NCI-H1417 treated with DMSO at 0.1 percent for 48 hours (cell line): ENCODE measurements around the gene NKX3-2.
A peak's percentile ranks its signal among the peaks of the same experiment; 100 is the strongest.
"Not testable (repeated sequence)": the region's sequence is repeated elsewhere in the genome, so short reads cannot be mapped to it uniquely, and the experiment has no call there.

Experiments
- DNase-seq: peaks from one replicate; lab custom pipeline; 2025; lab: John Stamatoyannopoulos, UW

The NKX3-2 gene

DNA sequence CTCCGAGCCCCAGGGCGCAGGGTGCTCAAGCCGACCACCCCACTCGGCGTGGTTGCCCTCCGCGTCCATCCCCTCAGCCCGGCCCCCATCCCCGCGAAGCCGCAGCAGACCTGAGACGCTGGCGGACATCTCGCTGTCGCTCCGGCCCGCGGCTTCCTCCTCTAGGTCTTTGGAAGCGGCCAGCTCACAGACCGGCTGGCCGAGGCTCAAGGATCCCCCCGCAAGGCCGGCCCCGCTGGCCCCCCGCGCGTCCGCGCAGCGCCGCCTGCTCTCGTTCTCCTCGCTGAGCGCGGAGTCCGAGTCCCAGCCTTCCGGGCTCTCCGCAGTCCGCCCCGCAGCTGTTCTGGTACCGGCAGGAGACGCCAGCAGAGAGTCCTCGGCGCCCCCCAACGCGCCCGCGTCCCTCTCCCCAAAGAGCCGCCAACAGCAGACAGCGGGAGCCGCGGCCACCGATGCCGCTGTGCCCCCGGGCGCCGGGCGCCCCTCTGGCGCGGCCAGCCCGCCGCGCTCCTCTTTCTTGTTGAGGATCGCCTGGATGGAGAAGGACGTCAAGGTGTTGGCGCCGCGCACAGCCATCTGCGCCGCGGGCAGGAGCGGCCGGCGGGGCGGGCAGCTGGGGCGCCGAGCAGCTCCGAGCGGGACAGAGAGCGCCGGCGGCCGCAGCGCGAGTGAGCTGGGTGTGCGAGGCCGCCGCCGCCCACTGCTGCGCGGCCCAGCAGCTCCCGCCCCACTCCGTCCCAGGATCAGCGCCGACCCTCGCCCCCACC is at the start of gene NKX3-2:
Gene NKX3-2 (minus strand): TSS at position 670 of the 767 bp plus-strand sequence. CDS start 94 bp downstream, at position 576.
- no peak for DNase-seq

DNA sequence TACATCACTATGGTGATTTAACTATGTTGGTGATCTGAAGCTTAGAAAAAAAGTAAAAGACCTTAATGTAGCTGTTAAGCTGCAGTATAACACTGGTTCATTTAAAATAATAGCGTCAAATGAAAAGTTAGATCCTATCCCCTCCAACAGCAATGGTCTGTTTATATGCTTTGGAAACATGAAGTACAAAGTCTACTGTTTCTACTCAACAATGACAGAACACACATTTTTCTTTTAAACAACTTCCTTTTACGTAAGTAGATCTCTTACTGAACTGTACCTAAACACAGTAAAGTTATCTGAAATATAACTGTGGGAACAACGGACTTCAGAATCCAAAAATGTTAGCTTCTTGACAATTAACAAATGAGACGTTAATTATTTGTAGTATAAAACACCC is 47.9 kb upstream of the NKX3-2 start:
- DNase-seq, result no peak

DNA sequence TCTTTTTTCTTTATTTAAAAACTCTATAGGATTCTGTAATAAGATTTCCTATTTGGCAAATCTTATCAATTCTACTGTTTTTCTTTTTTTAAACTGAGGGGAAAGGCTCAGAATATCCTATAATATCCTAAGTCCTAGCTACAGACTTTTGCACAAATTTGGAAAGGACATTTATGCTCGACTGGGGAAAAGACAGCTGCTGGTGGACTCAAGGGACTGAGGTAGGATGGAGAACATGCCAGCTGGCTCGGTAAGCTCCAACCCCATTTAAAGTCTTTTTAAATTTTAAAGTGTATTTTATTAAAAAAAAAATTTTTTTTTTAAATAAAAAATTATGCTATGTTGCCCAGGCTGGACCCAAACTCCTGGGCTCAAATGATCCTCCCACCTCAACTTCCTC is 46.5 kb upstream of the NKX3-2 start:
- DNase-seq, result no peak

DNA sequence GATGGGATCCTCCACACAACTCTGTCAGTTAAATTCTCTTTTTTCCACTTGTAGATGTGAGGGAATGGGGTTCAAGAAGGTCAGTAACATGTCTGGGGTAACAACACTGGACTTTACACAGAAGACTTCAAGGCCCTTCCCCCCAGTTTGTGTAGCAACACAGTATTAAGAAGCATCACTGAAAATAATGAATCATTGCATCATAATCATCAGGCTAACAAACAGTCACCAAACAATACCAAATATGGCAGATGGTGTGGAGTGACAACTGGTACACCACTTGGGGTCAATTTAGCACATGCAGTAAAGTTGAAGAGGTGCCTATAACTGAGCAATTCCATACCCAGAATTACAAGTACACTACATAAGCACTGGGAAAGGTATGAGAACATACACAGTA is 44.6 kb upstream of the NKX3-2 start:
- DNase-seq, result no peak

DNA sequence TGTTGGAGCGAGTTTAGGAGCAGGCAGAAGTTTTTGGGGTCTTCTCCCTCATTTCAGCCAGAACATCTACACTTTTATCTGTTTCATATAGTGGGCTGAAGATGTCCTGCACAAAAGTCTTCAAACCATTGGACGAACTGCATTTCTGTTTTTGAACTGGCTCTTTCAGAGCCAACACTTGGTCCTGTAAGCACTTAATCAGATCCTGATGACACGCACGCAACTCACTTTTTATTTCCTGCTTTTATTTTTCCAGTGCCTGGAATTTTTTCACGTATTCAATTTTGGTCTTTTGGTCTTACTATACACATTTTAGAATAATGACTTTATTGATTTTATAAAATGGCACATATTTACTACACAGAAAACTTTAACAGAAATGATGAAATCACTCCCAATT is 40.2 kb upstream of the NKX3-2 start:
- DNase-seq, result no peak

DNA sequence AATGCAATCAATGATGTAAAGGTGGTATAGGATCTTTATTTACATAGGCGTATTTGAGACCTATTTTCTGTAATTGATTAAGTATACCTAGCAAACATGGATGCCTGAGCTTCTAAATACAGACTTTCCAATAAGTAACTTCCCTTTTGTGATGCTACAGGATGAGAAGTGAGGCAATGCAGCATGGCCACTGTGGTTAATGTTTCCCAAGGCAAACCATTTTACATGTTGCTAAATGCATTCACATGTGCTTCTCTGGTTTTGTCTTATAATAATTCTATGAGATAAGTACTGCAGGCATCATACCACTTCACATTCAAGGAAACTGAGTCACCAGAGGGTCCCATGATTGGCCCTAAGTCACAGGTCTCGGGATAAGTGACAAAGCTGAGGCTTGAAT is 35.7 kb upstream of the NKX3-2 start:
- no peak for DNase-seq

DNA sequence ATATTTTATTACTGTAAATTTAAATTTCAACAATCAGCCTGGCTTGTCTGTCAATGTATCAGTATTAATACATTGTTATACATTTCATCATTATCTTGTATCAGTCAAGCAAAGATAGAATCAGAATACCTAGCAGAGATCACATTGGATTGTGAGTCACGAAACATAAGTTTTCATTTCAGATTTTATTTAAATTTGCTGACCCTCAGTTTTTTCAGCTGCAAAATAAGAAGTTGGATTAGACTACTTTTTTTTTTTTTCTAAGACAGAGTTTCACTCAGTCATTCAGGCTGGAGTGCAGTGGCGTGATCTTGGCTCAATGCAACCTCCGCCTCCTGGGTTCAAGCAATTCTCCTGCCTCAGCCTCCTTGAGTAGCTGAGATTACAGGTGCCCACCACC is 33.4 kb upstream of the NKX3-2 start:
- no peak for DNase-seq

DNA sequence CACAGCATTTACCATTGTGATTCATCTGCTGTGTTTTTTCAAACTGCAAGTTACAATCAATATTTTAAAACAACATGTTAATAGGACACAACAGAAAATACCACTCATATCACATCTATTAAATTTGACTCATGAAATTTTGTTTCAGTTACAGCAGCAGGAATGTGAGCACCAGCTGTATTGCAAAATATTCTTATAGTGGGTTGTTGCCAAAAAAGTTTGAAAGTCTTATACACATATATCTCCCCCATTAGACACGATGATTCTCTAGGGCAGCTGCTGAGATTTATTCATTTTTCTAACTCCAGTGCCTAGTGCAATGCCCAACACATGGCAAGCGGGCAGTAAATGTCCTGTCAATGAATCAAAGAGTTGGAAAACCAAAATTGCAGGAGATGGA is 26.6 kb upstream of the NKX3-2 start:
- no peak for DNase-seq

DNA sequence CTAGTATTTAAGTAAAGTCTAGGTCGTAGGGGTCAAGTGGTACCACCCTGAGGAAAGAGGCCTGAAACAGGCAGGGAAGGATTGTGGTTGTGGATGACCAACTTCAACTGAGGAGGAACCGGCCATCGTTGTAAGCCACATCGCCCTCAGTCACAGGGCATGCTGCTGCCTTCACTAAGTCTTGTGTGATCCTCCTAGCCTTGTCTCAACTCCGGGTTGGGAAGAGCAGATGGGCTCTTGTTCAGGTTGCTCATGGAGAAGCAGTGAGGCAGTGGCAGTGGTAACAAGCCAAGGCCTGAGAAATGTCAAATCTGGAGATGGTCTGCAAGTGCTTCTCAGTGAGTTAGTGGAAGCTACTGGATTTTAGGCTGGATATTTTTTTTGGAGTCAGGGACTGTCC is 22.8 kb upstream of the NKX3-2 start:
- no peak for DNase-seq

DNA sequence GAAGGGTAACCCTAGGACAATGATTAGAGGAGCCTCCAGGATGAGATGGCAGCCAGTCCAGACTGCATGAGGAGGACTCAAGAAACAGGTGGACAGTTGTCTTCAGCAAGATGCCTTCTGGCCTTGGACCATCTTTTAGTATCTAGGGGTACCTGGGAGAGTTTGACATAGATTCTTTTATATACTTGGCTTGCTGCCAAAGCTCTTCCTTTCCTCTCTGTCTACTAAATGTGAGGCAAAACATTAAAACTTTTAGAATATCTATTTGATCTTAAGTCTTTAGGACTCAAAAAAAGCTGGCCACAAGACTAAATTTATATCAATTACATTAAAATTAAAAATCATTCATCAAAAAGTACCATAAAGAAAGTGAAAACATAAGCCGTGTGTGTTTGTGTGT is 18.6 kb upstream of the NKX3-2 start:
- DNase-seq, result no peak

DNA sequence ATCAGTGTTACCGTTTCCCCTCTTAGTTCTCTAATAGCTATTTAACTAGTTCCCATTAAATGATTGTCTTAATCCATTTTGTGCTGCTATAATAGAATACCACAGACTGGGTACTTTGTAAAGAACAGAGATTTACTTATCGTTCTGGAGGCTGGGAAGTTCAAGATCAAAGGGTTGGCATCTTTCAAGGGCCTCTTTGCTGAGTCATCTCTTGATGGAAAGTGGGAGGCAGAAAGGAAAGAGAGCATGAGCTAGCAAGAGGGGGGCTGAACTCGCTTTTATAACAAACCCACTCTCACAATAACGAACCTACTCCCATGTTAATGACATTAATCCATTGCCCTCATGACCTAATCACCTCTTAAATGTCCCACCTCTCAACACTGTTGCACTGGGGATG is 17.4 kb upstream of the NKX3-2 start:
- DNase-seq, result no peak

DNA sequence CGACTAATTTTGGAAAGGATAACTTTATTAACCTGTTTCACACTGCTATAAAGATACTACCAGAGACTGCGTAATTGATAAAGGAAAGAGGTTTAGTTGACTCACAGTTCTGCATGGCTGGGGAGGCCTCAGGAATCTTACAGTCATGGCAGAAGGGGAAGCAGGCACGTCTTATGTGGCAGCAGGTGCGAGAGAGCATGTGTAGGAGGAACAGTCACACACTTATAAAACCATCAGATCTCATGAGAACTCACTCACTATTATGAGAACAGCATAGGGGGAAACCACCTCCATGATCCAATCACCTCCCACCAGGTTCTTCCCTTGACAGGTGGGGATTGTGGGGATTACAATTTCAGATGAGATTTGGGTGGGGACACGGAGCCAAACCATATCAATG is 15.8 kb upstream of the NKX3-2 start:
- DNase-seq, result not testable (repeated sequence)

DNA sequence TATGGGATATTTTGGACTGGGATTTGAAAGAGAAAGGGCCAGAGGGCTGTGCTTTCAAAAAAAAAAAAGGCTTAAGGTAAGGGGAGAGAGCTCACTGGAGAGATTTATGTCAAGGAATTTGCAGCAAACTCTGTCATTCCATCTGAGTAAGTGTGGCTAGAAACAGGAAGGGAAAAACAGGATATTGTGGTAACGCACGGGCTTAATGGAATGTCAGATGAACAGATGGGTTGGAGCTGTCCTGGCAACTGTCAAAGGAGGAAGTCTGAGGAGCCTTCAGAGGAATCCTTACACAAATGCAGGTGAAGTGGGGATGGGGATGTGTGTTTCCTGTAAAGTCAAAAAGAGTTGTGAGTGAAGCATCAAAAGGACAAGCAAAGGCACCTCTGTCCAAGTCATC is 15.1 kb upstream of the NKX3-2 start:
- DNase-seq, result no peak

DNA sequence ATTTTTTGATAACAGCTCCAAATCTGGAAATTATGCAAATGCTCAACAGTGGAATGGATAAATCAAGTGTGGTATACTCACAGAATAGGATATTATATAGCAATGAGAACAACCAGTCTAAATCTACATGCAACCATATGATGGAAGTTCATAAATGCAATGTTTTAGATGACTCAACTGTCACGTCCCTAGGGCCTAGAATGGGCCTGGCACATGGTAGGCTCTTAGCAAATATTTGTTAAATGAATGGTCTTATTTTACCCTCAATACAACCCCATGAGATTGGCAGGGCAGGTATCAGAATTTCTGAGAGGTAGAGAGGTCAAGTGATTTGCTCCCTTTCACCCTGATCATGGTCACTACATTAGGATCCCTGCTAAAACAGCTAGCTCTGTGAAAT is 14.6 kb upstream of the NKX3-2 start:
- DNase-seq, result no peak

DNA sequence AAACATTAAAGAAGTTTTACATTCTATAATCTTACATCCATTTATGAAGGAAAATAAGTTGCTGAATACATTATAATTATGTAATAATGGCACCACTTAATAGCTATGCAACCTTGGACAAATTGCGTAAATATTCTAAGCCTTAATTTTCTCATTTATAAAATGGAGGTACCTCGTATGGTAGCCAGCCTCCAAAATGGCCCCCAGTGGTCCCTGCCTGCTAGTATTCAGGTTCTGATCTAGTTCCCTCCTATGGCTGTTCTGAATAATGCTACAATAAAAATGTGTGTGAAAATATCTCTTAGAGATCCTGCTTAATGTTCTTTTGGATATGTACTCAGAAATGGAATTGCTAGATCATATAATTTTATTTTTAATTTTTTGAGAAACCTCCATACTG is 11.0 kb upstream of the NKX3-2 start:
- DNase-seq, result no peak

DNA sequence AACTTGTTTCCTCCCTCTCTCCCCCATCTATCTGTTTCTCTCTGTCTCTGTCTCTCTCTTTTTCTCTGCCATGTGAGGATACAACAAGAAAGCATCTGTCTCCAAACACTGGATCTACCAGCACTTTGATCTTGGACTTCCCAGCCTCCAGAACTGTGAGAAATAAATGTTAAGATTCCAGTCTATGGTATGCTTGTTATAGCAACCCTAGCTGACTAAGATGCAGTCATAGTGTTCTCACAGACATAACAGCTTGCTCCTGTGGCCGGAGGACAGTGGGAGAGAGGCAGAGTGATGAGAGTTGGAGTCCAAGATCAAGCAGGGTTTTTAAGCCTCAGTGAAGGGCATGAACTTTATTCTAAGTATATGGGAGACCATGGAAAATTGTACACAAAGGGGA is 8.8 kb upstream of the NKX3-2 start:
- DNase-seq, result no peak

DNA sequence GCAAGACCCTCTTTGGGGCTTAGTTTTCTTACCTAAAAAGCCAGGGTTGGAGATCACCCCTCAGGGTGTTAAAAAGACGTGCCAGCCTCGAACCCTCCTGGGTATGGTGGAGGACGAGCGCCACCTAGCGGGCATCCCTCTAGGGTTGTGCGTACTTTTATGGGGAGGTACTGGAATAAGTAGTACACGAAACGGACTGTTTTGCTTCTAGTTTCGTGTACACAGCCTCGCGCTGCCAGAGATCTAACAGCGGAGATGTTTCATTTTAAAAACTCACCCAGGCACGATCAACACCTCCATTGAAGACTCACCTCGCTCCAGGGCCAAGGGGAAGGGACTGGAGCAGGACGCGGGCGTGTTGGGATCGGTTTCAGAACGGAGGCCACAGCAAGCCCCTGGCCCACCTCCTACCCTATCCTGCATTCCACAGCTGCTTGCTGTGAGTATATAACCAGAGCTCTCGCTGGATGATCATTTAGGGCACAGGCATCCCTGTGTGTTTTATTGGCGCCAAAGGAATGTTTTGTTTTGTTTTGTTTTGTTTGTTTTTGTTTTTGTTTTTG is 4.8 kb upstream of the NKX3-2 start:
- DNase-seq, result peak; percentile 58

DNA sequence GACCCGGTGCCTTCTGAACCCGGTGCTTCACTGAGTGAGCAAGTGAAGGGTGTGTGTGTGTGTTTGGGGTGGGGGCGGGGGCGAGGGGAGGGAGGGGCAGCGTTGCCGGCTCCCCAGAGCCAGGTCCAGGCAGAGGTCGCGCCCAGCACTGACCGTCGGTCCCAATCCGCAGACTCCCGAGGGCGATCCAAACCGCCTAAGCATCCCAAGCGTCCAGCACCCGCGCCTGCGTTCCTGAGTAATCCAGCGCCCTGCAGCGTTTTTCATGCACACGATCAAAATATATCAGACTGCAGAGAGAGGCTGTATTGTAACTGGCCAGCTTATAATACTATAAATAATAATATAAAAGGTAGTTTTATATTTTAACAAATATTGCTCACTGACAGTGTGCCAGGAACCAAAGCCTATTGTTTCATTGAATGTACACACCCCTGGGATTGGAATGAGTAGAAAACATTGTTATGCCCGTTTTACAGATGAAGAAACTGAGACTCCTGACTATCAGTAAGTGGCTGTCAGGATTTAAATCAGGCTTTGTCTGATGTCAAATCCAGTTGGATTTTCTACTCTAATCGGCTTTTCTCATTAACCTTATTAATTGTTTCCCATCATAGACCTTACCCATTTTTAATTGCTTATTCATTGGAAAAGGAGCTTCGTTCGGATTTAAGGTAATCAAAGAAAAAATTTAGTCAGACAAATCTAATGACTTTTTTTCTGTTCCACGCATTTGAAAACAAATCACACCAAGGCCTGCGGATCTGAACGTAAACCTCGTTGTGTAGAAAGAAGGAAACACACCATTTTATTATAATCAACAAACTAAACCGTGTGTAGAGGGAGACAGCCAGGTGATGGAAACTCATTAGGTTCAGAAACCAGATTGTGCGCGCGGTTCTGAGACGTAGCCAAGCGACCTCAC is 4.0 kb upstream of the NKX3-2 start:
- DNase-seq, result no peak

DNA sequence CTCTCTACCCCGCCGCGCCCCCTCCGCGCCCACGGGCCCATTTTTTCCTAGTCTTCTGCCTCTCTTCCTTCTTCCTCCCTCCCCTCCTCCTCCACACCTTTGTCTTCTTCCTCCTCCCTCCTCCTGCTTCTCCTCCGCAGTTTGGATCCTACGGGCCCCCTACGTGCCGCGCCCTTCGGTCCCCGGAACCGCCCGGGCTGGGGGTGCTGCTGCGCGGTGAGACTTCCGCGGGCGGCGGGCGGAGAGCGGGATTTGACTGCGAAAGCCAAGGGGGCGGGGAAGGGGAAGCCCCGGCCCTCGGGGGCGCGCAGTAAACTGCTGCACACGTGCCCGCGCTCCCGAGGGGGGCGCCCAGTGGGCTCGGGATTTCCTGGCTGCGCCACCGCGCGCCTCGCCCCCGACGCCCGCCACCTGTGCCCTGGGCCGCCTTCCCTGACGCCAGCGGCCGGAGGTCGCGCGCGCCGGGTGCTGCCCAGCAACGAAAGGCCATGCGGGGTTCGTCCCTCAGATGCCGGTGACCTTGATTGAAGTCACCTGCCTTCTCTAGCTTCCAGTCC is 3.3 kb upstream of the NKX3-2 start:
- no peak for DNase-seq

DNA sequence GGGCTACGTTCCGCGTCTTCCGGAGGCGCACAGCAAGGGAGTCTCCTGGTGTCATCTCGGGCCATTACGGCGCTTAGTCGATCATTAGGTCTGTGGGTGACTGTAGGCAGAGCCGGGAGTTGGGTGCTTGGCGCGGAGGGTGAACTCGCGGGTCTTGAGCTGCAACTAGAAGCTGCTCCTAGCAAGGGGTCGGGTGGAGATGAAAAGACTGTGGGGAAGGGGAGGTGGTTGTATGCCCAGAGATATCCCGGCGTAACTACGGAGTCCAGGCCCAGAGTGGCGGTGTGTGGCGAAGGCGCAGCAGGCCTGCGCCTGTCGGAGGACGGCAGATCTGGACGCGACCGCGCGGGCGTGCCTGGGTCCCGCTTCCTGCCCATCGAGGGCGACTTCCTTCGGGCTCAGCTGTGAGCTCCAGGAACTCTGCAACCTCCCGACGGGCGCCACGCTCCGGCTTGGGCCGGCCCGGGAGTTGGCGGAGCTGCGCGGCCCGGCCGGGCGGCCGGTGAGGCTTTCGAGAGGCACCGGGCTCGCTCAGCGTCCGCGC is 2.7 kb upstream of the NKX3-2 start:
- no peak for DNase-seq

DNA sequence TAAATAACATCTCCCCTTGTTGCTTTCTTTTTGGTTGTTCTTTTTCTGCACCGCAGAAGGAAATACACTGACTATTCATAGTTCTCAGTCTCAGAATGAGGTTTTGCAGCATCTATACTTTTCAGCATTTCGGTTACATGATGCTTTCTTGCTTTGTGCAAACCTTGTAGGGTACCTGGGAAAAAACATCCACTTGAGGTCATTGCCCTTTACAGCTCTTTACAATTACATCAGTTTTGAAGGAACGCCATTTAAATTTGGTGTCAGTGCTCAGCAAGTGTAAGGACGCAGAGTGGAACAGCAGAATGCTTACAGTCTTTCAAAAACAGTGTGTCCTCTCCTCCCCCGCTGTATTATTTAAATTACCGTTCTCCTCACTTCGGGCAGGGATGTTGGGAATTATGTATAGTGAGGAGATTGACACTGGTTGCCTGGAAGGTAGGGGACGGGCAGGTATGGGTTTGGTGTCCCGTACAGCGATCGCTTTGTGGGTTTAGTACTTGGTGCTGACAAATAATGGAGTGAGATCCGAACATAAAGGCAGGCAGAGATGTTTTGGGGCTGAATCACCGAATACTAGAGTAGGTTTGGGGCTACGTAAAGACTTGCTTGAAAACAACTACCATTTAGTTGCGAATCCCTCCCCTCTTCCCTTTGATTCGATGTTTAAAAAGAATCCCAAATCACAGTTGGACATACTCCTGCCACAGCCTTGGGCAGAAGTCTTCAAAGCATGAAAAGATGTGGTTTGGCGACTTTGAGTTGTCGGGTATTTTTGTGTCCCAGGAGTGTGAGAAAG is 2.0 kb upstream of the NKX3-2 start:
- DNase-seq, result no peak

DNA sequence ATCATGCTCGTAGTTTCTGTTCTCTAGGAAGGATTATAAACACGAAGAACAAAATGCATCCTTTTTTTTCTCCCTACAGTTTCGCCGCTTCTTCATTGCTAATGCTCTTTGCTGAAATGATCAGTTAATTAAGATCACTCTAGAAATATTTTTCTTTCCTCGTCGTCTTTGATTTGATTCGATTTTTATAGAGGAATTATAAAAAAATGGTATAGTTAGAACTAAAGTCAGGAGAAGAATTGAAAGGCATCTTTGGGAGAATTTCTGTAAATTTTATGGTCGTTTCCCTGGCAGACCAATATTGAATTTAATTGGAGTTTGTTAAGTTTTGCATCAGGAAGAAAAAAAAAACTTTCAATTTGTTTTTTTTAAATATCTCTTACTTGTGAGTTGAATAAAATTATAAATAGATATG is 1.1 kb upstream of the NKX3-2 start:
- no peak for DNase-seq
